ENCODE data around the gene GPC3. TPM values are rescaled to one million over a fixed set of nuclear protein-coding genes. Genes with fewer than 3 reads are reported as not detected.

Gene GPC3
- total and polyA plus RNA-seq, 2 experiments from 2014 or later, result 36.8 to 60.1 TPM

DNA sequence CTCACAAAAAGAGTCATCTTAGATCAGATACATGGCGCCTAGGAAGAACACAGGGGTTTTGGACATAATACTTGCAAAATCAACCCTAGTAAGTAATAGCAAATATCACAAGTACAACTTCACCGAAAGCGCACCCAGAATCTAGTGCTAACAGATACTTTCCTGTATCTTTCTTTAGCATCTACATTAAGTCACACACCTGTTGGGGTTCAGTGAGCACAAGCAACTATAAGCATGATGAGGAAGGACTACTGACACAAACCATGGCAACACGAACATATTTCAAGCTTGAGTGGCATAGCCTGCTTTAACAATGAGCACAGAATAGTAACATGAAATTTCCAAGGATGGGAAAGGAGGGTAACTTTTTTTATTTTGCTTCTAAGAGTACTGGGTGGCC, 116.1 kb downstream of the GPC3 start:
- Mint-ChIP-seq H3K27me3 (ENCODE audit: insufficient read depth, low read depth, poor library complexity) (no peaks in the 10 kb centered on the region), H3K36me3 (ENCODE audit: low read depth) (peaks cover 5% of the 10 kb centered on the region; the same call in 2 of the 3 replicates), H3K4me3 (no peak overlapping the region), H3K27ac (no peak overlapping the region), H3K9me3 (peaks cover 10% of the 10 kb centered on the region), H3K4me1 (peaks cover 9% of the 10 kb centered on the region)
- Histone ChIP-seq H3K79me2 (replicated peaks; ENCODE audit: insufficient read depth) (no peaks in the 10 kb centered on the region), H3K36me3 (ENCODE audit: insufficient read depth) (no peaks in the 10 kb centered on the region), H3F3A (replicated peaks; ENCODE audit: low read depth) (no peaks in the 10 kb centered on the region), H3K27me3 (ENCODE audit: insufficient read depth) (no peaks in the 10 kb centered on the region), H2AFZ (no peak overlapping the region), H3K27ac (ENCODE audit: low read depth) (no peak overlapping the region), H3K4me2 (no peak overlapping the region), H4K20me1 (replicated peaks; ENCODE audit: insufficient read depth) (no peaks in the 10 kb centered on the region), H3K4me3 (no peak overlapping the region), H3K9me2 (ENCODE audit: insufficient read depth) (no peaks in the 10 kb centered on the region), H3K4me1 (ENCODE audit: insufficient read depth) (no peaks in the 10 kb centered on the region)
- DNase-seq (ENCODE audit: low spot score), result no peak
- no peak for TF ChIP-seq EZH2 (IDR thresholded peaks at IDR 0.05; ENCODE audit: low read depth, unreplicated experiment)
- ATAC-seq, result no peak

DNA sequence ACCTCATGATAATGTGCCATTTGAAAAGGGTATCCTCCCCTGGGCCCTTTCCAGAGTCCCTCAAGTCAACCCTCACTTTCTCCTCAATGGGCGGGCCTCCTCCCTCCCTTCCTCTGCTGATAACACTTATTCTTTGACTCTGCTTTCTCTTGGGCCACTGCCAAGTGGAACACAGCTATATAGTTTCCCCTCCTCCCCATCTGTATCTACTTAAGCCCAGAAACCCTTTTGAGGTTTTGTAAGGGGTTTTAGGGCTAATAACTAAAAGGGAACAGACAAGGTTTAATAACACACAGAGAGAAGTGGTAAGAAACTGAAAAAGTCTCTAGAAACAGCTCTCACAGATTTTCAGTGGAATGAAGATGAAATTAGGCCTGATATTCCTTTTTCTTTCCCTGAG, 116.7 kb downstream of the GPC3 start:
- Histone ChIP-seq H3K27ac (ENCODE audit: low read depth) (no peak overlapping the region), H3K4me1 (ENCODE audit: insufficient read depth) (no peaks in the 10 kb centered on the region), H3K36me3 (ENCODE audit: insufficient read depth) (no peaks in the 10 kb centered on the region), H4K20me1 (replicated peaks; ENCODE audit: insufficient read depth) (no peaks in the 10 kb centered on the region), H3K27me3 (ENCODE audit: insufficient read depth) (no peaks in the 10 kb centered on the region), H2AFZ (no peak overlapping the region), H3F3A (replicated peaks; ENCODE audit: low read depth) (no peaks in the 10 kb centered on the region), H3K9me2 (ENCODE audit: insufficient read depth) (no peaks in the 10 kb centered on the region), H3K4me2 (no peak overlapping the region), H3K4me3 (no peak overlapping the region), H3K79me2 (replicated peaks; ENCODE audit: insufficient read depth) (no peaks in the 10 kb centered on the region)
- H3K4me1 Mint-ChIP-seq, result peaks cover 9% of the 10 kb centered on the region
- peaks cover 10% of the 10 kb centered on the region for H3K9me3 Mint-ChIP-seq
- no peak for DNase-seq (ENCODE audit: low spot score)
- peaks cover 5% of the 10 kb centered on the region; the same call in 2 of the 3 replicates for H3K36me3 Mint-ChIP-seq (ENCODE audit: low read depth)
- ATAC-seq, result no peak
- no peak overlapping the region for H3K4me3 Mint-ChIP-seq
- H3K27me3 Mint-ChIP-seq (ENCODE audit: insufficient read depth, low read depth, poor library complexity), result no peaks in the 10 kb centered on the region
- no peak overlapping the region for H3K27ac Mint-ChIP-seq
- TF ChIP-seq NANOG (IDR thresholded peaks at IDR 0.05; ENCODE audit: borderline replicate concordance) (no peak), POLR2AphosphoS5 (IDR thresholded peaks at IDR 0.05; ENCODE audit: low read depth) (no peak), ZNF331 (CRISPR knock-in tag; IDR thresholded peaks at IDR 0.05; ENCODE audit: low read depth) (no peak), JUNB (IDR thresholded peaks at IDR 0.05; ENCODE audit: unreplicated experiment) (no peak), EZH2 (IDR thresholded peaks at IDR 0.05; ENCODE audit: low read depth, unreplicated experiment) (no peak), CREB1 (CRISPR knock-in tag; IDR thresholded peaks at IDR 0.05; ENCODE audit: low read depth) (no peak)
- TF ChIP-seq, protein P1, sequence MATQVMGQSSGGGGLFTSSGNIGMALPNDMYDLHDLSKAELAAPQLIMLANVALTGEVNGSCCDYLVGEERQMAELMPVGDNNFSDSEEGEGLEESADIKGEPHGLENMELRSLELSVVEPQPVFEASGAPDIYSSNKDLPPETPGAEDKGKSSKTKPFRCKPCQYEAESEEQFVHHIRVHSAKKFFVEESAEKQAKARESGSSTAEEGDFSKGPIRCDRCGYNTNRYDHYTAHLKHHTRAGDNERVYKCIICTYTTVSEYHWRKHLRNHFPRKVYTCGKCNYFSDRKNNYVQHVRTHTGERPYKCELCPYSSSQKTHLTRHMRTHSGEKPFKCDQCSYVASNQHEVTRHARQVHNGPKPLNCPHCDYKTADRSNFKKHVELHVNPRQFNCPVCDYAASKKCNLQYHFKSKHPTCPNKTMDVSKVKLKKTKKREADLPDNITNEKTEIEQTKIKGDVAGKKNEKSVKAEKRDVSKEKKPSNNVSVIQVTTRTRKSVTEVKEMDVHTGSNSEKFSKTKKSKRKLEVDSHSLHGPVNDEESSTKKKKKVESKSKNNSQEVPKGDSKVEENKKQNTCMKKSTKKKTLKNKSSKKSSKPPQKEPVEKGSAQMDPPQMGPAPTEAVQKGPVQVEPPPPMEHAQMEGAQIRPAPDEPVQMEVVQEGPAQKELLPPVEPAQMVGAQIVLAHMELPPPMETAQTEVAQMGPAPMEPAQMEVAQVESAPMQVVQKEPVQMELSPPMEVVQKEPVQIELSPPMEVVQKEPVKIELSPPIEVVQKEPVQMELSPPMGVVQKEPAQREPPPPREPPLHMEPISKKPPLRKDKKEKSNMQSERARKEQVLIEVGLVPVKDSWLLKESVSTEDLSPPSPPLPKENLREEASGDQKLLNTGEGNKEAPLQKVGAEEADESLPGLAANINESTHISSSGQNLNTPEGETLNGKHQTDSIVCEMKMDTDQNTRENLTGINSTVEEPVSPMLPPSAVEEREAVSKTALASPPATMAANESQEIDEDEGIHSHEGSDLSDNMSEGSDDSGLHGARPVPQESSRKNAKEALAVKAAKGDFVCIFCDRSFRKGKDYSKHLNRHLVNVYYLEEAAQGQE (IDR thresholded peaks at IDR 0.05; ENCODE audit: unreplicated experiment), result no peak
- TF ChIP-seq, protein P2, sequence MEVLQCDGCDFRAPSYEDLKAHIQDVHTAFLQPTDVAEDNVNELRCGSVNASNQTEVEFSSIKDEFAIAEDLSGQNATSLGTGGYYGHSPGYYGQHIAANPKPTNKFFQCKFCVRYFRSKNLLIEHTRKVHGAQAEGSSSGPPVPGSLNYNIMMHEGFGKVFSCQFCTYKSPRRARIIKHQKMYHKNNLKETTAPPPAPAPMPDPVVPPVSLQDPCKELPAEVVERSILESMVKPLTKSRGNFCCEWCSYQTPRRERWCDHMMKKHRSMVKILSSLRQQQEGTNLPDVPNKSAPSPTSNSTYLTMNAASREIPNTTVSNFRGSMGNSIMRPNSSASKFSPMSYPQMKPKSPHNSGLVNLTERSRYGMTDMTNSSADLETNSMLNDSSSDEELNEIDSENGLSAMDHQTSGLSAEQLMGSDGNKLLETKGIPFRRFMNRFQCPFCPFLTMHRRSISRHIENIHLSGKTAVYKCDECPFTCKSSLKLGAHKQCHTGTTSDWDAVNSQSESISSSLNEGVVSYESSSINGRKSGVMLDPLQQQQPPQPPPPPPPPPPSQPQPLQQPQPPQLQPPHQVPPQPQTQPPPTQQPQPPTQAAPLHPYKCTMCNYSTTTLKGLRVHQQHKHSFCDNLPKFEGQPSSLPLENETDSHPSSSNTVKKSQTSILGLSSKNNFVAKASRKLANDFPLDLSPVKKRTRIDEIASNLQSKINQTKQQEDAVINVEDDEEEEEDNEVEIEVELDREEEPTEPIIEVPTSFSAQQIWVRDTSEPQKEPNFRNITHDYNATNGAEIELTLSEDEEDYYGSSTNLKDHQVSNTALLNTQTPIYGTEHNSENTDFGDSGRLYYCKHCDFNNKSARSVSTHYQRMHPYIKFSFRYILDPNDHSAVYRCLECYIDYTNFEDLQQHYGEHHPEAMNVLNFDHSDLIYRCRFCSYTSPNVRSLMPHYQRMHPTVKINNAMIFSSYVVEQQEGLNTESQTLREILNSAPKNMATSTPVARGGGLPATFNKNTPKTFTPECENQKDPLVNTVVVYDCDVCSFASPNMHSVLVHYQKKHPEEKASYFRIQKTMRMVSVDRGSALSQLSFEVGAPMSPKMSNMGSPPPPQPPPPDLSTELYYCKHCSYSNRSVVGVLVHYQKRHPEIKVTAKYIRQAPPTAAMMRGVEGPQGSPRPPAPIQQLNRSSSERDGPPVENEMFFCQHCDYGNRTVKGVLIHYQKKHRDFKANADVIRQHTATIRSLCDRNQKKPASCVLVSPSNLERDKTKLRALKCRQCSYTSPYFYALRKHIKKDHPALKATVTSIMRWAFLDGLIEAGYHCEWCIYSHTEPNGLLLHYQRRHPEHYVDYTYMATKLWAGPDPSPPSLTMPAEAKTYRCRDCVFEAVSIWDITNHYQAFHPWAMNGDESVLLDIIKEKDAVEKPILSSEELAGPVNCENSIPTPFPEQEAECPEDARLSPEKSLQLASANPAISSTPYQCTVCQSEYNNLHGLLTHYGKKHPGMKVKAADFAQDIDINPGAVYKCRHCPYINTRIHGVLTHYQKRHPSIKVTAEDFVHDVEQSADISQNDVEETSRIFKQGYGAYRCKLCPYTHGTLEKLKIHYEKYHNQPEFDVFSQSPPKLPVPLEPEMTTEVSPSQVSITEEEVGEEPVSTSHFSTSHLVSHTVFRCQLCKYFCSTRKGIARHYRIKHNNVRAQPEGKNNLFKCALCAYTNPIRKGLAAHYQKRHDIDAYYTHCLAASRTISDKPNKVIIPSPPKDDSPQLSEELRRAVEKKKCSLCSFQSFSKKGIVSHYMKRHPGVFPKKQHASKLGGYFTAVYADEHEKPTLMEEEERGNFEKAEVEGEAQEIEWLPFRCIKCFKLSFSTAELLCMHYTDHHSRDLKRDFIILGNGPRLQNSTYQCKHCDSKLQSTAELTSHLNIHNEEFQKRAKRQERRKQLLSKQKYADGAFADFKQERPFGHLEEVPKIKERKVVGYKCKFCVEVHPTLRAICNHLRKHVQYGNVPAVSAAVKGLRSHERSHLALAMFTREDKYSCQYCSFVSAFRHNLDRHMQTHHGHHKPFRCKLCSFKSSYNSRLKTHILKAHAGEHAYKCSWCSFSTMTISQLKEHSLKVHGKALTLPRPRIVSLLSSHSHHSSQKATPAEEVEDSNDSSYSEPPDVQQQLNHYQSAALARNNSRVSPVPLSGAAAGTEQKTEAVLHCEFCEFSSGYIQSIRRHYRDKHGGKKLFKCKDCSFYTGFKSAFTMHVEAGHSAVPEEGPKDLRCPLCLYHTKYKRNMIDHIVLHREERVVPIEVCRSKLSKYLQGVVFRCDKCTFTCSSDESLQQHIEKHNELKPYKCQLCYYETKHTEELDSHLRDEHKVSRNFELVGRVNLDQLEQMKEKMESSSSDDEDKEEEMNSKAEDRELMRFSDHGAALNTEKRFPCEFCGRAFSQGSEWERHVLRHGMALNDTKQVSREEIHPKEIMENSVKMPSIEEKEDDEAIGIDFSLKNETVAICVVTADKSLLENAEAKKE (CRISPR knock-in tag; IDR thresholded peaks at IDR 0.05), result no peak
- TF ChIP-seq, protein P3, sequence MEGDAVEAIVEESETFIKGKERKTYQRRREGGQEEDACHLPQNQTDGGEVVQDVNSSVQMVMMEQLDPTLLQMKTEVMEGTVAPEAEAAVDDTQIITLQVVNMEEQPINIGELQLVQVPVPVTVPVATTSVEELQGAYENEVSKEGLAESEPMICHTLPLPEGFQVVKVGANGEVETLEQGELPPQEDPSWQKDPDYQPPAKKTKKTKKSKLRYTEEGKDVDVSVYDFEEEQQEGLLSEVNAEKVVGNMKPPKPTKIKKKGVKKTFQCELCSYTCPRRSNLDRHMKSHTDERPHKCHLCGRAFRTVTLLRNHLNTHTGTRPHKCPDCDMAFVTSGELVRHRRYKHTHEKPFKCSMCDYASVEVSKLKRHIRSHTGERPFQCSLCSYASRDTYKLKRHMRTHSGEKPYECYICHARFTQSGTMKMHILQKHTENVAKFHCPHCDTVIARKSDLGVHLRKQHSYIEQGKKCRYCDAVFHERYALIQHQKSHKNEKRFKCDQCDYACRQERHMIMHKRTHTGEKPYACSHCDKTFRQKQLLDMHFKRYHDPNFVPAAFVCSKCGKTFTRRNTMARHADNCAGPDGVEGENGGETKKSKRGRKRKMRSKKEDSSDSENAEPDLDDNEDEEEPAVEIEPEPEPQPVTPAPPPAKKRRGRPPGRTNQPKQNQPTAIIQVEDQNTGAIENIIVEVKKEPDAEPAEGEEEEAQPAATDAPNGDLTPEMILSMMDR (conservative IDR thresholded peaks at IDR 0.05; ENCODE audit: low read depth in 2 of 2), result no peak
- TF ChIP-seq, protein P4, sequence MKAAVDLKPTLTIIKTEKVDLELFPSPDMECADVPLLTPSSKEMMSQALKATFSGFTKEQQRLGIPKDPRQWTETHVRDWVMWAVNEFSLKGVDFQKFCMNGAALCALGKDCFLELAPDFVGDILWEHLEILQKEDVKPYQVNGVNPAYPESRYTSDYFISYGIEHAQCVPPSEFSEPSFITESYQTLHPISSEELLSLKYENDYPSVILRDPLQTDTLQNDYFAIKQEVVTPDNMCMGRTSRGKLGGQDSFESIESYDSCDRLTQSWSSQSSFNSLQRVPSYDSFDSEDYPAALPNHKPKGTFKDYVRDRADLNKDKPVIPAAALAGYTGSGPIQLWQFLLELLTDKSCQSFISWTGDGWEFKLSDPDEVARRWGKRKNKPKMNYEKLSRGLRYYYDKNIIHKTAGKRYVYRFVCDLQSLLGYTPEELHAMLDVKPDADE (IDR thresholded peaks at IDR 0.05), result no peak

All from GM23338 (cell line).